A673 (cell line): ENCODE results near the gene PRRT2. TPM values are rescaled to one million over a fixed set of nuclear protein-coding genes. Genes with fewer than 3 reads are reported as not detected.

Experiments used
- BruUV-seq: library from RNA; stranded (reverse); fragments of 400-500 nt; replicated peaks from 2 replicates; lab custom pipeline; 2021; lab: Mats Ljungman, UMichigan
- CTCF ChIA-PET: fragments of 300-600 bp; sonication (Branson Sonifier 250); formaldehyde crosslinking; loops from one replicate; lab custom pipeline; 2022; ENCODE audit warnings: antibody characterized with exemption; lab: Charles Lee
- POLR2A ChIA-PET: fragments of 300-600 bp; sonication (Branson Sonifier 250); formaldehyde crosslinking; loops from one replicate; lab custom pipeline; 2022; ENCODE audit warnings: antibody characterized with exemption; ENCODE audit not compliant: low non-redundant PET; lab: Charles Lee
- DNase-seq: peaks from one replicate; pipeline ENCODE4 v3.0.0-alpha.2; 2015; ENCODE audit warnings: low spot score
- H3K27ac ChIP-seq: fragments of 200-600 bp; sonication (generic); 2 replicates; pipeline ENCODE4 v1.5.1; 2016; ENCODE audit warnings: mixed run types, low read depth, mild to moderate bottlenecking, mixed read lengths, antibody characterized with exemption, low read length; ENCODE audit not compliant: poor library complexity, severe bottlenecking
- H3K27me3 ChIP-seq: fragments of 200-600 bp; sonication (generic); replicated peaks from 2 replicates; pipeline ENCODE4 v1.6.1; 2017; ENCODE audit warnings: mixed run types, low read depth, mild to moderate bottlenecking, mixed read lengths, antibody characterized with exemption, low read length; ENCODE audit not compliant: insufficient read depth, poor library complexity
- H3K36me3 ChIP-seq: fragments of 200-600 bp; sonication (generic); 2 replicates; pipeline ENCODE4 v1.6.1; 2016; ENCODE audit warnings: mixed run types, mild to moderate bottlenecking, mixed read lengths, antibody characterized with exemption, low read length; ENCODE audit not compliant: insufficient read depth, poor library complexity, severe bottlenecking
- H3K4me1 ChIP-seq: fragments of 200-600 bp; sonication (generic); 2 replicates; pipeline ENCODE4 v1.6.1; 2017; ENCODE audit warnings: mixed run types, mild to moderate bottlenecking, mixed read lengths, antibody characterized with exemption, low read length; ENCODE audit not compliant: insufficient read depth, poor library complexity, severe bottlenecking
- H3K4me3 ChIP-seq: fragments of 200-600 bp; sonication (generic); 2 replicates; pipeline ENCODE4 v1.5.1; 2016; ENCODE audit warnings: low read depth, mixed run types, mild to moderate bottlenecking, mixed read lengths, low read length; ENCODE audit not compliant: poor library complexity, severe bottlenecking
- H3K9me3 ChIP-seq: fragments of 200-600 bp; sonication (generic); 2 replicates; pipeline ENCODE4 v1.6.1; 2016; ENCODE audit warnings: mixed run types, low read depth, mild to moderate bottlenecking, mixed read lengths, antibody characterized with exemption, low read length; ENCODE audit not compliant: poor library complexity, severe bottlenecking
- CTCF ChIP-seq: fragments of 300-800, 200-600 bp; sonication (generic); conservative IDR thresholded peaks from 2 replicates; pipeline ENCODE4 v1.5.1; 2017; ENCODE audit warnings: low read depth, mild to moderate bottlenecking, antibody characterized with exemption, low read length, moderate library complexity, mixed read lengths
- EZH2 ChIP-seq: fragments of 200-600 bp; sonication (generic); IDR thresholded peaks from 2 replicates; pipeline ENCODE4 v1.6.1; 2017; ENCODE audit warnings: borderline replicate concordance, low read depth, mild to moderate bottlenecking, mixed read lengths, antibody characterized with exemption, low read length; ENCODE audit not compliant: poor library complexity, severe bottlenecking
- intact Hi-C: fragments of 100-400 bp; cut with micrococcal nuclease; formaldehyde crosslinking; loops from one replicate; pipeline ENCODE4 v1.10.0; 2022; ENCODE audit not compliant: unreplicated experiment
- total RNA-seq: library from RNA; stranded (reverse); gene quantifications from 2 replicates; pipeline ENCODE4 v1.2.3, GENCODE V29; 2021

PRRT2 gene
- total RNA-seq, 1 experiment from 2014 or later, result 9.0 TPM

- BruUV-seq, result no TSS peak
- ChIA-PET CTCF (interaction anchor here (1.4 kb wide), 1 partner anchor 27 kb away, joined by 4 read pairs; no protein-coding TSS in a partner anchor), POLR2A (interaction anchor here (0.6 kb wide), 1 partner anchor 118 kb away, joined by 7 read pairs; no protein-coding TSS in a partner anchor)
- Histone ChIP-seq H3K27me3 (no peaks in the 10 kb centered on the region), H3K4me3 (no peak overlapping the region), H3K9me3 (no peaks in the 10 kb centered on the region), H3K36me3 (peaks cover 22% of the 10 kb centered on the region), H3K4me1 (peaks cover 47% of the 10 kb centered on the region), H3K27ac (peak overlapping the region; percentile 21)
- intact Hi-C loops, result no loop called here
- TF ChIP-seq EZH2 (no peak), CTCF (no peak)
- DNase-seq, result no peak
These were observed 9.7 kb downstream of the PRRT2 start for GRCh38 chr16:29821643-29822115.

GRCh38 chr16:29824589-29825144, 12.7 kb downstream of the PRRT2 start:
- no peaks in the 10 kb centered on the region for H3K9me3 ChIP-seq
- H3K27me3 ChIP-seq, result no peaks in the 10 kb centered on the region
- peak overlapping the region; percentile 21 for H3K27ac ChIP-seq
- POLR2A ChIA-PET, result interaction anchor here (0.6 to 0.7 kb wide), 2 partner anchors 30 to 164 kb away, joined by 3 to 5 read pairs; no protein-coding TSS in a partner anchor
- peaks cover 5% of the 10 kb centered on the region for H3K36me3 ChIP-seq
- H3K4me3 ChIP-seq, result no peak overlapping the region
- intact Hi-C loops, result no loop called here
- CTCF ChIA-PET, result no interaction called here
- peaks cover 36% of the 10 kb centered on the region for H3K4me1 ChIP-seq
- no peak for DNase-seq
- TF ChIP-seq CTCF (no peak), EZH2 (no peak)
- BruUV-seq, result no TSS peak

GRCh38 chr16:29825145-29826044, 13.4 kb downstream of the PRRT2 start:
- CTCF ChIA-PET, result interaction anchor here (0.8 kb wide), 1 partner anchor 12 kb away, joined by 6 read pairs; no protein-coding TSS in a partner anchor
- H3K27ac ChIP-seq, result peak overlapping the region; percentile 21
- H3K36me3 ChIP-seq, result no peaks in the 10 kb centered on the region
- TF ChIP-seq EZH2 (no peak), CTCF (no peak)
- H3K27me3 ChIP-seq, result no peaks in the 10 kb centered on the region
- BruUV-seq, result no TSS peak
- H3K4me1 ChIP-seq, result peaks cover 29% of the 10 kb centered on the region
- intact Hi-C loops, result no loop called here
- no peak overlapping the region for H3K4me3 ChIP-seq
- DNase-seq, result no peak
- no peaks in the 10 kb centered on the region for H3K9me3 ChIP-seq
- POLR2A ChIA-PET, result interaction anchor here (0.6 kb wide), 1 partner anchor 31 kb away, joined by 3 read pairs; no protein-coding TSS in a partner anchor
